SK-N-SH (cell line): ENCODE data around the gene XIRP2. TPM values are rescaled to one million over a fixed set of nuclear protein-coding genes. Genes with fewer than 3 reads are reported as not detected.

Source experiments
- CTCF ChIA-PET: fragments of 300-600, 350-600 bp; formaldehyde crosslinking; extraction: SDS; loops from one replicate; lab custom pipeline; 2021; lab: Yijun Ruan, JAX
- POLR2A ChIA-PET: fragments of 350-600 bp; sonication (Branson Sonifier 250); formaldehyde crosslinking; extraction: SDS; loops from one replicate; lab custom pipeline; 2020; ENCODE audit warnings: antibody characterized with exemption, inconsistent platforms; lab: Yijun Ruan, JAX
- DNase-seq: peaks from one replicate; pipeline ENCODE4 v3.0.0; 2012
- H2AFZ ChIP-seq: fragments of 200-600 bp; sonication (generic); 2 replicates; pipeline ENCODE4 v1.8.1; 2016; ENCODE audit warnings: antibody characterized with exemption, mild to moderate bottlenecking, low read depth
- H3F3A ChIP-seq: fragments of 200-600 bp; sonication (generic); replicated peaks from 2 replicates; pipeline ENCODE3; 2016; ENCODE audit warnings: antibody characterized with exemption, mild to moderate bottlenecking; ENCODE audit not compliant: insufficient read depth
- H3K27ac ChIP-seq, 2 experiments: fragments of 200-500 bp in 1 of 2; fragments of 200-600 bp in 1 of 2; sonication (Bioruptor generic) in 1 of 2; sonication (generic), shearing (Covaris generic) in 1 of 2; 2 replicates each; pipeline versions ENCODE4 v1.5.1 to v1.6.1; 2014 to 2016; ENCODE audit warnings: low read depth in 2 of 2, inconsistent platforms in 1 of 2, low read length in 1 of 2, mild to moderate bottlenecking in 1 of 2, mixed read lengths in 1 of 2
- H3K27me3 ChIP-seq: fragments of 200-600 bp; sonication (generic), shearing (Covaris generic); 2 replicates; pipeline ENCODE4 v1.6.1; 2016; ENCODE audit warnings: mixed run types; ENCODE audit not compliant: insufficient read depth
- H3K36me3 ChIP-seq, 2 experiments: fragments of 200-500 bp in 1 of 2; fragments of 200-600 bp in 1 of 2; sonication (Bioruptor generic) in 1 of 2; sonication (generic) in 1 of 2; replicated peaks in 1 of 2; 2 replicates each; pipeline versions ENCODE3 to v1.5.1; 2014 to 2016; ENCODE audit warnings: low read length in 1 of 2, mild to moderate bottlenecking in 1 of 2; ENCODE audit not compliant: insufficient read depth in 2 of 2, control insufficient read depth in 1 of 2
- H3K4me1 ChIP-seq, 2 experiments: fragments of 200-500 bp in 1 of 2; fragments of 200-600 bp in 1 of 2; sonication (Bioruptor generic) in 1 of 2; sonication (generic), shearing (Covaris generic) in 1 of 2; 2 replicates each; pipeline versions ENCODE4 v1.5.1 to v1.6.1; 2014 to 2016; ENCODE audit warnings: low read depth in 1 of 2, low read length in 1 of 2, mixed run types in 1 of 2; ENCODE audit not compliant: insufficient read depth in 2 of 2, control insufficient read depth in 1 of 2
- H3K4me2 ChIP-seq: fragments of 200-600 bp; sonication (generic), shearing (Covaris generic); 2 replicates; pipeline ENCODE4 v1.6.1; 2017; ENCODE audit warnings: mixed run types
- H3K4me3 ChIP-seq, 2 experiments: fragments of 200-500 bp in 1 of 2; fragments of 200-600 bp in 1 of 2; sonication (Bioruptor generic) in 1 of 2; sonication (generic), shearing (Covaris generic) in 1 of 2; 2 replicates each; pipeline versions ENCODE4 v1.5.1 to v1.8.1; 2014 to 2016; ENCODE audit warnings: low read depth in 2 of 2, inconsistent platforms in 1 of 2, low read length in 1 of 2, mild to moderate bottlenecking in 1 of 2, mixed read lengths in 1 of 2, moderate library complexity in 1 of 2
- H3K79me2 ChIP-seq: fragments of 200-600 bp; sonication (generic); 2 replicates; pipeline ENCODE4 v1.8.1; 2017; ENCODE audit warnings: mild to moderate bottlenecking; ENCODE audit not compliant: insufficient read depth
- H3K9ac ChIP-seq: fragments of 200-600 bp; sonication (generic); 2 replicates; pipeline ENCODE4 v1.6.1; 2017; ENCODE audit warnings: mixed run types
- H3K9me2 ChIP-seq: fragments of 200-600 bp; sonication (generic); 2 replicates; pipeline ENCODE4 v1.6.1; 2017; ENCODE audit warnings: mixed run types
- H3K9me3 ChIP-seq: fragments of 200-600 bp; sonication (generic); 2 replicates; pipeline ENCODE4 v1.6.1; 2017; ENCODE audit warnings: mixed run types, mild to moderate bottlenecking, moderate library complexity
- H4K20me1 ChIP-seq: fragments of 200-600 bp; sonication (generic); 2 replicates; pipeline ENCODE4 v1.6.1; 2017; ENCODE audit warnings: mild to moderate bottlenecking, mixed run types; ENCODE audit not compliant: insufficient read depth
- FOSL2 ChIP-seq: IDR thresholded peaks from 2 replicates; pipeline ENCODE4 v1.4.0; 2012; ENCODE audit warnings: low read depth, mild to moderate bottlenecking, moderate library complexity, borderline replicate concordance
- NFIC ChIP-seq: IDR thresholded peaks from 2 replicates; pipeline ENCODE4 v1.4.0; 2012; ENCODE audit warnings: borderline replicate concordance
- TCF12 ChIP-seq: IDR thresholded peaks from 2 replicates; pipeline ENCODE4 v1.4.0; 2012
- TEAD4 ChIP-seq: IDR thresholded peaks from 2 replicates; pipeline ENCODE4 v1.4.0; 2012; ENCODE audit warnings: mild to moderate bottlenecking, borderline replicate concordance; ENCODE audit not compliant: insufficient read depth
- WGBS: methylation state at CpG from one replicate; pipeline ENCODE4 v1.1.6; 2017; ENCODE audit warnings: low lambda C conversion rate; 5-methylcytosine and 5-hydroxymethylcytosine counted together
- polyA plus RNA-seq, 3 experiments: library from polyadenylated mRNA; depleted of rRNA; stranded (reverse); fragments of >200 nt; gene quantifications; 2 replicates each; pipeline ENCODE4 v1.2.3, GENCODE V29; 2012
- TF ChIP-seq, protein P1 (sequence below): fragments of 200-600 bp; sonication (generic); IDR thresholded peaks from 2 replicates; pipeline ENCODE4 v1.6.1; 2017; ENCODE audit warnings: antibody characterized with exemption, mild to moderate bottlenecking, moderate library complexity
- TF ChIP-seq, protein P2 (sequence below): IDR thresholded peaks from 2 replicates; pipeline ENCODE4 v1.6.1; 2012; ENCODE audit warnings: mild to moderate bottlenecking, low read depth, low read length, moderate library complexity

Gene XIRP2
- polyA plus RNA-seq, 1 of the 3 experiments (the other 2 are of a cell fraction) = 0.02 TPM

DNA sequence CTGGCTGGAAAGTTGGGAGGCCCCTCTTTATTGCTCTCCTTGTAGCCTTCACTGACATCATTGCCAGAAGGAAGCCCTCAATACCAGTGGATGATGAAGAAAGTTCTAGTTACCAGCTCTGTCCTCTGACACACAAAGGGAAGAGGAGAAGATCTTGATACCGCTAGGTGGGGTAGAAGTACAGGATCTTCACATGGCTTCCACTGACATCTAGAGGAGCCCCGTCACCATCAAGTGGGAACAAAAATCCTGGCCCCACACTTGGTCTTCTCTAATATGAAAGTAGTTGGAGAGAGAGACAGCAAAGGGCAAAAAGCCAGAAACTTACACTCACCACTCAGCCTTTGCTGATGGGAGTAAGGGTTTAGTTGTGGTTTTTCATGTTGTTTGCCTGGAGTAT, 12.4 kb downstream of the XIRP2 start:
- ChIA-PET POLR2A (no interaction called here), CTCF (no interaction called here)
- Histone ChIP-seq H3K27ac (no peak overlapping the region), H3K4me3 (no peak overlapping the region), H3K9me2 (no peaks in the 10 kb centered on the region), H3K9ac (no peak overlapping the region), H3K4me1 (no peaks in the 10 kb centered on the region), H3K4me2 (no peak overlapping the region), H2AFZ (no peak overlapping the region), H3F3A (no peaks in the 10 kb centered on the region), H4K20me1 (no peaks in the 10 kb centered on the region), H3K36me3 (no peaks in the 10 kb centered on the region), H3K79me2 (no peaks in the 10 kb centered on the region), H3K9me3 (no peaks in the 10 kb centered on the region), H3K27me3 (no peaks in the 10 kb centered on the region)
- 57% methylated on average over 2 of the region's 2 CpGs for WGBS
- no peak for DNase-seq
- TF ChIP-seq, protein P1, sequence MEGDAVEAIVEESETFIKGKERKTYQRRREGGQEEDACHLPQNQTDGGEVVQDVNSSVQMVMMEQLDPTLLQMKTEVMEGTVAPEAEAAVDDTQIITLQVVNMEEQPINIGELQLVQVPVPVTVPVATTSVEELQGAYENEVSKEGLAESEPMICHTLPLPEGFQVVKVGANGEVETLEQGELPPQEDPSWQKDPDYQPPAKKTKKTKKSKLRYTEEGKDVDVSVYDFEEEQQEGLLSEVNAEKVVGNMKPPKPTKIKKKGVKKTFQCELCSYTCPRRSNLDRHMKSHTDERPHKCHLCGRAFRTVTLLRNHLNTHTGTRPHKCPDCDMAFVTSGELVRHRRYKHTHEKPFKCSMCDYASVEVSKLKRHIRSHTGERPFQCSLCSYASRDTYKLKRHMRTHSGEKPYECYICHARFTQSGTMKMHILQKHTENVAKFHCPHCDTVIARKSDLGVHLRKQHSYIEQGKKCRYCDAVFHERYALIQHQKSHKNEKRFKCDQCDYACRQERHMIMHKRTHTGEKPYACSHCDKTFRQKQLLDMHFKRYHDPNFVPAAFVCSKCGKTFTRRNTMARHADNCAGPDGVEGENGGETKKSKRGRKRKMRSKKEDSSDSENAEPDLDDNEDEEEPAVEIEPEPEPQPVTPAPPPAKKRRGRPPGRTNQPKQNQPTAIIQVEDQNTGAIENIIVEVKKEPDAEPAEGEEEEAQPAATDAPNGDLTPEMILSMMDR = peak; percentile 23
- TF ChIP-seq FOSL2 (no peak), NFIC (no peak), TCF12 (no peak)

DNA sequence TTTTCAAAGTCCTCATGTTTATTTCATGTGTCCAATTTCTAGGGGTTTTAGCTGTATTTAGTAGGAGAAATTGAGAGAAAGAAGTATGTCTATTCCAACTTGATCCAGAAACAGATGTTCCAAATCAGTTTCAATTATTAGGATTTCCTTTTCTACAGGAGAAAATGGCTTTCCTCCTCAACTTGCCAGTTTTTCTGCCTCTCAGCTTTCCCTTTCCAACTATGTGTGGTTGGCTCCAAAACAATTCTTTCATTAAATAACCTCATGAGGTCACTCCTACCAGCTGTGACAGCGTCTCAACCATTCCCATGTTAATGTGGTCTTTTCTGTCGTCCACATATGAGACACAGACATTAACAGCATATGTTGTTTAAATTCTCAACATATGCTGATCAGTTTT, 13.1 kb downstream of the XIRP2 start:
- Histone ChIP-seq H3K9me3 (no peaks in the 10 kb centered on the region), H3F3A (no peaks in the 10 kb centered on the region), H3K4me1 (no peaks in the 10 kb centered on the region), H4K20me1 (no peaks in the 10 kb centered on the region), H3K79me2 (no peaks in the 10 kb centered on the region), H3K9ac (no peak overlapping the region), H3K27ac (no peak overlapping the region; a peak in 1 of 4 replicates), H3K27me3 (no peaks in the 10 kb centered on the region), H2AFZ (no peak overlapping the region), H3K9me2 (no peaks in the 10 kb centered on the region), H3K4me2 (no peak overlapping the region), H3K4me3 (no peak overlapping the region), H3K36me3 (no peaks in the 10 kb centered on the region)
- WGBS = 51% methylated on average over 2 of the region's 2 CpGs
- ChIA-PET POLR2A (no interaction called here), CTCF (no interaction called here)
- no peak for DNase-seq
- TF ChIP-seq, protein P2, sequence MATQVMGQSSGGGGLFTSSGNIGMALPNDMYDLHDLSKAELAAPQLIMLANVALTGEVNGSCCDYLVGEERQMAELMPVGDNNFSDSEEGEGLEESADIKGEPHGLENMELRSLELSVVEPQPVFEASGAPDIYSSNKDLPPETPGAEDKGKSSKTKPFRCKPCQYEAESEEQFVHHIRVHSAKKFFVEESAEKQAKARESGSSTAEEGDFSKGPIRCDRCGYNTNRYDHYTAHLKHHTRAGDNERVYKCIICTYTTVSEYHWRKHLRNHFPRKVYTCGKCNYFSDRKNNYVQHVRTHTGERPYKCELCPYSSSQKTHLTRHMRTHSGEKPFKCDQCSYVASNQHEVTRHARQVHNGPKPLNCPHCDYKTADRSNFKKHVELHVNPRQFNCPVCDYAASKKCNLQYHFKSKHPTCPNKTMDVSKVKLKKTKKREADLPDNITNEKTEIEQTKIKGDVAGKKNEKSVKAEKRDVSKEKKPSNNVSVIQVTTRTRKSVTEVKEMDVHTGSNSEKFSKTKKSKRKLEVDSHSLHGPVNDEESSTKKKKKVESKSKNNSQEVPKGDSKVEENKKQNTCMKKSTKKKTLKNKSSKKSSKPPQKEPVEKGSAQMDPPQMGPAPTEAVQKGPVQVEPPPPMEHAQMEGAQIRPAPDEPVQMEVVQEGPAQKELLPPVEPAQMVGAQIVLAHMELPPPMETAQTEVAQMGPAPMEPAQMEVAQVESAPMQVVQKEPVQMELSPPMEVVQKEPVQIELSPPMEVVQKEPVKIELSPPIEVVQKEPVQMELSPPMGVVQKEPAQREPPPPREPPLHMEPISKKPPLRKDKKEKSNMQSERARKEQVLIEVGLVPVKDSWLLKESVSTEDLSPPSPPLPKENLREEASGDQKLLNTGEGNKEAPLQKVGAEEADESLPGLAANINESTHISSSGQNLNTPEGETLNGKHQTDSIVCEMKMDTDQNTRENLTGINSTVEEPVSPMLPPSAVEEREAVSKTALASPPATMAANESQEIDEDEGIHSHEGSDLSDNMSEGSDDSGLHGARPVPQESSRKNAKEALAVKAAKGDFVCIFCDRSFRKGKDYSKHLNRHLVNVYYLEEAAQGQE = no peak
- no peak for TF ChIP-seq TEAD4
